Neural crest cell (in vitro differentiated cells): ENCODE results near the gene AKAP4. TPM values are rescaled to one million over a fixed set of nuclear protein-coding genes. Genes with fewer than 3 reads are reported as not detected.

Source experiments
- DNase-seq: peaks from one replicate; pipeline ENCODE4 v3.0.0; 2021; ENCODE audit warnings: low read depth, mixed read lengths, low spot score
- H3K27ac Mint-ChIP-seq: one replicate; pipeline ENCODE4 v1.8.0; 2021; ENCODE audit warnings: mild to moderate bottlenecking, mixed read lengths; ENCODE audit not compliant: unreplicated experiment
- H3K27me3 Mint-ChIP-seq: 2 replicates; pipeline ENCODE4 v1.8.0; 2021; ENCODE audit warnings: low read depth, mild to moderate bottlenecking, mixed read lengths
- H3K36me3 Mint-ChIP-seq: 2 replicates; pipeline ENCODE4 v1.8.0; 2021; ENCODE audit warnings: low read depth, mild to moderate bottlenecking, mixed read lengths
- H3K4me1 Mint-ChIP-seq: 2 replicates; pipeline ENCODE4 v1.8.0; 2021; ENCODE audit warnings: mixed read lengths
- H3K4me3 Mint-ChIP-seq: one replicate; pipeline ENCODE4 v1.8.0; 2021; ENCODE audit warnings: mild to moderate bottlenecking, mixed read lengths
- H3K9me3 Mint-ChIP-seq: 2 replicates; pipeline ENCODE4 v1.8.0; 2021; ENCODE audit warnings: mixed read lengths
- total RNA-seq: library from RNA; stranded (reverse); gene quantifications from 2 replicates; pipeline ENCODE4 v1.2.1, GENCODE V29; 2021
- TF ChIP-seq, protein P1 (sequence below): fragments of 200-600 bp; sonication (generic); conservative IDR thresholded peaks from 2 replicates; pipeline ENCODE4 v1.5.0; 2021; ENCODE audit warnings: antibody characterized with exemption, mild to moderate bottlenecking

Gene AKAP4
- total RNA-seq, 1 donor from 2014 or later = not detected

DNA sequence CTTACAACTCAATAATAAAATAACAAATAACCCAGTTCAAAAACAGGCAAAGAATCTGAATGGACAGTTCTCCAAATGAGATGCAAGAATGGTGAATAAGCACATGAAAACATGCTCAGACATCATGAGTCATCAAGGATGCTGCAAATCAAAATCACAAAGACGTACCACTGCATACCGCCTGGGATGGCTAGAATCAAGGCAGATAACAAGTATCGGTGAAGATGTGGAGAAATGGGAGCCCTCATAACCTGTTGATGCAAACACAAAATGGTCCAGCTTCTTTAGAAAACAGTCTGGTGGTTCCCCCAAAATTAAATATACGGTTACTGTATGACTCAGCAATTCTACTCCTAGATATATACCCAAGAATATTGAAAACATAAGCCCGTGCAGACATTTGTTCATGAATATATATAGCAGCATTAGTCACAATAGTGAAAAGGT, 32.5 kb downstream of the AKAP4 start:
- Mint-ChIP-seq H3K36me3 (no peaks in the 10 kb centered on the region), H3K27ac (no peak overlapping the region), H3K27me3 (no peaks in the 10 kb centered on the region), H3K9me3 (peaks cover 6% of the 10 kb centered on the region), H3K4me1 (no peaks in the 10 kb centered on the region), H3K4me3 (no peak overlapping the region)
- TF ChIP-seq, protein P1, sequence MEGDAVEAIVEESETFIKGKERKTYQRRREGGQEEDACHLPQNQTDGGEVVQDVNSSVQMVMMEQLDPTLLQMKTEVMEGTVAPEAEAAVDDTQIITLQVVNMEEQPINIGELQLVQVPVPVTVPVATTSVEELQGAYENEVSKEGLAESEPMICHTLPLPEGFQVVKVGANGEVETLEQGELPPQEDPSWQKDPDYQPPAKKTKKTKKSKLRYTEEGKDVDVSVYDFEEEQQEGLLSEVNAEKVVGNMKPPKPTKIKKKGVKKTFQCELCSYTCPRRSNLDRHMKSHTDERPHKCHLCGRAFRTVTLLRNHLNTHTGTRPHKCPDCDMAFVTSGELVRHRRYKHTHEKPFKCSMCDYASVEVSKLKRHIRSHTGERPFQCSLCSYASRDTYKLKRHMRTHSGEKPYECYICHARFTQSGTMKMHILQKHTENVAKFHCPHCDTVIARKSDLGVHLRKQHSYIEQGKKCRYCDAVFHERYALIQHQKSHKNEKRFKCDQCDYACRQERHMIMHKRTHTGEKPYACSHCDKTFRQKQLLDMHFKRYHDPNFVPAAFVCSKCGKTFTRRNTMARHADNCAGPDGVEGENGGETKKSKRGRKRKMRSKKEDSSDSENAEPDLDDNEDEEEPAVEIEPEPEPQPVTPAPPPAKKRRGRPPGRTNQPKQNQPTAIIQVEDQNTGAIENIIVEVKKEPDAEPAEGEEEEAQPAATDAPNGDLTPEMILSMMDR = no peak
- no peak for DNase-seq

DNA sequence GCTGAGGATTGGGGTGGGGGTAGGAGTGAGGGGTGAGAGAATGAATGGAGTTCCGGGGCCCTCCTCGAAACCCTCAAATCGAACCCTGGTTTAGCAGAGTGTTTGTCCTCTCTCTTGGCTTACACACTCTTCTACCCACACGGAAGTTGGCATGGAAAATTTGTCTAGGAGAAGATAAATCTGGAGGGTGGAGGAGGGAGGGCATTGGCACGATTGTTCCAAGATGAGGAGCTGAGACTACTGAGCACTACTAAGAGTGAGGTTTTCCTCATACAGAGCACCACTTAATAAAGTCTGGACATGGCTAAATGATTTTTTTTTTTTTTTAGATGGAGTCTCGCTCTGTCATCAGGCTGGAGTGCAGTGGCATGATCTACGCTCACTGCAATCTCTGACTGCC, 33.4 kb downstream of the AKAP4 start:
- no peak overlapping the region for H3K4me3 Mint-ChIP-seq
- H3K36me3 Mint-ChIP-seq = no peaks in the 10 kb centered on the region
- DNase-seq = no peak
- H3K27me3 Mint-ChIP-seq = no peaks in the 10 kb centered on the region
- H3K27ac Mint-ChIP-seq = no peak overlapping the region
- no peaks in the 10 kb centered on the region for H3K4me1 Mint-ChIP-seq
- H3K9me3 Mint-ChIP-seq = peaks cover 5% of the 10 kb centered on the region
- TF ChIP-seq, protein P1 = no peak

DNA sequence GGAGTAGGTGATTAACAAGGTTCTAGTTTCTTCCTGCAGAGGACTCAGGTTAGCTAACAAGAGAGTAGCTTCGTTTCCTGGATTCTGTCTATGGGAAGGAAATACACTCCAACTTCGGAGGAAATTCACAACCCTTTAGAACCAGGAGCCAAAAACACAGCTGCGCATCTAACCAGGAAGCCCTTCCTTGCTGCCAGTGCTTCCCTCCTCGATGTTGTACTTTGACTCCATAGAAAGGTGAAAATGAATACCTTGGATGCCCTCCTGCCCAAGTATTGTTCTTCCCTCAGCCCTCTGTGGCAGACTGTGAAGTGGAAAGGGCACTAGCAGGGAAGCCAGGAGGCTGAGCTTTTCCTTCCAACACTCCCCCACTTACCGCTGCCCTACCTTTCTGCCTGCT, 35.1 kb downstream of the AKAP4 start:
- TF ChIP-seq, protein P1 = no peak
- Mint-ChIP-seq H3K9me3 (peaks cover 4% of the 10 kb centered on the region), H3K27ac (no peak overlapping the region), H3K27me3 (no peaks in the 10 kb centered on the region), H3K36me3 (peaks cover 2% of the 10 kb centered on the region), H3K4me3 (no peak overlapping the region), H3K4me1 (no peaks in the 10 kb centered on the region)
- DNase-seq = no peak

DNA sequence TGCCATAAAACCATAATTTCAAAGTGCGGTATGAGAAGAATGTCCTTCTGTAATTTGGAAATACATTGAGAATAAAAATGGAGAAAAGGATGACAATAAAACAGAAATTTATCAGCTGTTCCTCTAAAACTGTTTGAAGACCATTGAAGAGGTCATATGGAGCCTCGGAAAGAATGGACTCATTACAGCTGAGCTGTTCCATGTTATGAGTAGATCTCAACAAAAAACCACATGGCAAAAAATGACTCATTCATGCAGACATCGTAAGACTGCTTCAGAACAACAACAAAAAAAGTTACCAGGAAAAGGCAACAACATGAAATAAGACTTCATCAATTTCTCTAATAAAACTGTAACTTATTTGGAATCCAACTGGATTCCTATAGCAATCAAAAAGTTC, 39.7 kb downstream of the AKAP4 start:
- Mint-ChIP-seq H3K4me3 (no peak overlapping the region), H3K36me3 (peaks cover 2% of the 10 kb centered on the region), H3K4me1 (no peaks in the 10 kb centered on the region), H3K27me3 (no peaks in the 10 kb centered on the region), H3K9me3 (peaks cover 2% of the 10 kb centered on the region), H3K27ac (no peak overlapping the region)
- TF ChIP-seq, protein P1 = no peak
- no peak for DNase-seq

DNA sequence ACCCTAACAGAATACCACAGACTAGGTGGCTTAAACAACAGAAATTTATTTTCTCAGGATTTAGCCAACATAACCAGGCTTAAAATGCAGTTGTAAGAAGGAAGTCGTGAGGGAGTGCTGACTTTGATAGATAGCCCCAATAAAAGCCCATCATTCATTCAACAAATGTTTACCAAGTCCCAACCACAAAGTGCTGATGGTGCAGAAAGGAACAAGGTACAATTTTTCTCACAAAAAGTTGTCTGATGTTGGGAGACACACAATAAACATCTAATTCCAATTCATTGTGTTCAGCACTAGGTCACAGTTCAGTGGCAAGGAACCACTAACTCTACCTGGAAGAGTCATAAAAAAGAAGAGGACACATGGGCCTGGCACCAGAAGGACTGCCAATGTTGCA, 42.2 kb downstream of the AKAP4 start:
- Mint-ChIP-seq H3K4me1 (no peaks in the 10 kb centered on the region), H3K36me3 (peaks cover 2% of the 10 kb centered on the region), H3K9me3 (peaks cover 15% of the 10 kb centered on the region), H3K4me3 (no peak overlapping the region), H3K27ac (no peak overlapping the region), H3K27me3 (no peaks in the 10 kb centered on the region)
- TF ChIP-seq, protein P1 = no peak
- no peak for DNase-seq
